ENCODE data around the gene LOC101059915.
"Not testable (repeated sequence)": the region's sequence is repeated elsewhere in the genome, so short reads cannot be mapped to it uniquely, and the experiment has no call there.

LOC101059915 gene

GRCh38 chrX:71671043-71671780, 3.9 kb downstream of the LOC101059915 start:
- H3K27me3 Mint-ChIP-seq (ENCODE audit: unreplicated experiment), result no peaks in the 10 kb centered on the region
- H3K27ac Mint-ChIP-seq (ENCODE audit: unreplicated experiment), result no peak overlapping the region
- no peaks in the 10 kb centered on the region for H3K9me3 Mint-ChIP-seq (ENCODE audit: low read depth, unreplicated experiment)
- DNase-seq, result no peak
- CTCF ChIA-PET, result no interaction called here
- H3K36me3 Mint-ChIP-seq (ENCODE audit: insufficient read depth, unreplicated experiment), result no peaks in the 10 kb centered on the region
- intact Hi-C loops (cut with micrococcal nuclease; ENCODE audit: unreplicated experiment), result no loop called here
- H3K4me3 Mint-ChIP-seq (ENCODE audit: low read depth, unreplicated experiment), result no peak overlapping the region
- TF ChIP-seq CTCF (IDR thresholded peaks at IDR 0.05; ENCODE audit: unreplicated experiment), result no peak
- BruUV-seq (replicated peaks), result no TSS peak
- H3K4me1 Mint-ChIP-seq (ENCODE audit: low read depth, unreplicated experiment), result no peaks in the 10 kb centered on the region

DNA sequence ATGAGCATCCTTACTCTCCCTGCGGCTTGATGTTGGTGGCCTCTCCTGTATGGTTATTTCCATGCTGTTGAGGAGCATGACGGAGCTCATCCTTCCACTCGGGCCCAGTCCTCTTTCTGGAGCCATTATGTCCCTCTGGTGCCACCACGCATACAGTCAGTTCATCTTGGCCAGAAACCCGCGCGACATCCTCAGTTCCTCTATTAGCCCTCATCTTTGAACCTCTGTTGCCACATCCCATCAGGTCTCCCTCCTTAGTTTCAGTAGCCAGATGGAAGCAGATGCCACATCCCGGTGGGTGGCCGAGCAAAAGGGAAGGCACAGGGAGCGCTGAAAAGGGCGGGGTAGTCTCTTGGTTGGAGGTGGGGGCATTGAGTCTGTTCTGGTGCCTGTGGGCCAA, 4.6 kb downstream of the LOC101059915 start:
- CTCF ChIA-PET, result no interaction called here
- intact Hi-C loops (cut with micrococcal nuclease; ENCODE audit: unreplicated experiment), result no loop called here
- no peak overlapping the region for H3K4me3 Mint-ChIP-seq (ENCODE audit: low read depth, unreplicated experiment)
- no peak overlapping the region for H3K27ac Mint-ChIP-seq (ENCODE audit: unreplicated experiment)
- H3K9me3 Mint-ChIP-seq (ENCODE audit: low read depth, unreplicated experiment), result no peaks in the 10 kb centered on the region
- H3K27me3 Mint-ChIP-seq (ENCODE audit: unreplicated experiment), result no peaks in the 10 kb centered on the region
- no peaks in the 10 kb centered on the region for H3K4me1 Mint-ChIP-seq (ENCODE audit: low read depth, unreplicated experiment)
- no peak for DNase-seq
- BruUV-seq (replicated peaks), result no TSS peak
- no peak for TF ChIP-seq CTCF (IDR thresholded peaks at IDR 0.05; ENCODE audit: unreplicated experiment)
- no peaks in the 10 kb centered on the region for H3K36me3 Mint-ChIP-seq (ENCODE audit: insufficient read depth, unreplicated experiment)

DNA sequence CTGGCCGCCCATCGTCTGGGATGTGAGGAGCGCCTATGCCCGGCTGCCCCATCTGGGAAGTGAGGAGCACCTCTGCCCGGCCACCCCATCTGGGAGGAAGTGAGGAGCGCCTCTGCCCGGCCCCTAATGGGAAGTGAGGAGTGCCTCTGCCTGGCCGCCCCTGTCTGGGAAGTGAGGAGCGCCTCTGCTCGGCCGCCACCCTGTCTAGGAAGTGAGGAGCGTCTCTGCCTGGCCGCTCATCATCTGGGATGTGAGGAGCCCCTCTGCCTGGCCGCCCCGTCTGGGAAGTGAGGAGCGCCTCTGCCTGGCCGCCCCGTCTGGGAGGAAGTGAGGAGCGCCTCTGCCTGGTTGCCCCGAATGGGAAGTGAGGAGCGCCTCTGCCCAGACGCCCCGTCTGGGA, 8.3 kb downstream of the LOC101059915 start:
- H3K4me1 Mint-ChIP-seq (ENCODE audit: low read depth, unreplicated experiment); H3K9me3 Mint-ChIP-seq (ENCODE audit: low read depth, unreplicated experiment); H3K27ac Mint-ChIP-seq (ENCODE audit: unreplicated experiment); H3K4me3 Mint-ChIP-seq (ENCODE audit: low read depth, unreplicated experiment); CTCF ChIA-PET; H3K27me3 Mint-ChIP-seq (ENCODE audit: unreplicated experiment); BruUV-seq (replicated peaks); intact Hi-C loops (cut with micrococcal nuclease; ENCODE audit: unreplicated experiment); DNase-seq; H3K36me3 Mint-ChIP-seq (ENCODE audit: insufficient read depth, unreplicated experiment): not testable (repeated sequence)

- CTCF ChIA-PET; H3K27me3 Mint-ChIP-seq (ENCODE audit: unreplicated experiment); BruUV-seq (replicated peaks); intact Hi-C loops (cut with micrococcal nuclease; ENCODE audit: unreplicated experiment); DNase-seq; H3K4me1 Mint-ChIP-seq (ENCODE audit: low read depth, unreplicated experiment); H3K4me3 Mint-ChIP-seq (ENCODE audit: low read depth, unreplicated experiment); H3K9me3 Mint-ChIP-seq (ENCODE audit: low read depth, unreplicated experiment); H3K27ac Mint-ChIP-seq (ENCODE audit: unreplicated experiment); H3K36me3 Mint-ChIP-seq (ENCODE audit: insufficient read depth, unreplicated experiment): not testable (repeated sequence)
Measured at GRCh38 chrX:71676068-71676795, 8.9 kb downstream of the LOC101059915 start.

DNA sequence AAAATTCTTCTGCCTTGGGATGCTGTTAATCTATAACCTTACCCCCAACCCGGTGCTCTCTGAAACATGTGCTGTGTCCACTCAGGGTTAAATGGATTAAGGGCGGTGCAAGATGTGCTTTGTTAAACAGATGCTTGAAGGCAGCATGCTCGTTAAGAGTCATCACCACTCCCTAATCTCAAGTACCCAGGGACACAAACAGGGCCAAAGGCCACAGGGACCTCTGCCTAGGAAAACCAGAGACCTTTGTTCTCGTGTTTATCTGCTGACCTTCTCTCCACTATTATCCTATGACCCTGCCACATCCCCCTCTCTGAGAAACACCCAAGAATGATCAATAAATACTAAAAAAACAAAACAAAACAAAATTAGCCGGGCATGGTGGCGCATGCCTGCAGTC, 9.8 kb downstream of the LOC101059915 start:
- H3K27ac Mint-ChIP-seq (ENCODE audit: unreplicated experiment); H3K27me3 Mint-ChIP-seq (ENCODE audit: unreplicated experiment); BruUV-seq (replicated peaks); H3K4me3 Mint-ChIP-seq (ENCODE audit: low read depth, unreplicated experiment); H3K4me1 Mint-ChIP-seq (ENCODE audit: low read depth, unreplicated experiment); H3K36me3 Mint-ChIP-seq (ENCODE audit: insufficient read depth, unreplicated experiment); CTCF ChIA-PET; H3K9me3 Mint-ChIP-seq (ENCODE audit: low read depth, unreplicated experiment); DNase-seq; intact Hi-C loops (cut with micrococcal nuclease; ENCODE audit: unreplicated experiment): not testable (repeated sequence)

All from Calu3 (cell line).